Calu3 (cell line): ENCODE results near the gene LPGAT1. TPM values are rescaled to one million over a fixed set of nuclear protein-coding genes. Genes with fewer than 3 reads are reported as not detected.

Experiments
- BruUV-seq: library from RNA; stranded (reverse); fragments of 400-500 nt; replicated peaks from 2 replicates; lab custom pipeline; 2021; lab: Mats Ljungman, UMichigan
- CTCF ChIA-PET: fragments of 300-600 bp; sonication (Branson Sonifier 250); formaldehyde crosslinking; loops from one replicate; lab custom pipeline; 2022; ENCODE audit warnings: antibody characterized with exemption; lab: Charles Lee
- DNase-seq: peaks from one replicate; pipeline ENCODE4 v3.0.0; 2022
- H3K27ac Mint-ChIP-seq: one replicate; pipeline ENCODE4 v1.8.0; 2022; ENCODE audit warnings: mixed read lengths; ENCODE audit not compliant: unreplicated experiment
- H3K27me3 Mint-ChIP-seq: one replicate; pipeline ENCODE4 v1.8.0; 2022; ENCODE audit warnings: mixed read lengths; ENCODE audit not compliant: unreplicated experiment
- H3K36me3 Mint-ChIP-seq: one replicate; pipeline ENCODE4 v1.8.0; 2022; ENCODE audit warnings: mild to moderate bottlenecking, moderate library complexity, mixed read lengths; ENCODE audit not compliant: insufficient read depth, unreplicated experiment
- H3K4me1 Mint-ChIP-seq: one replicate; pipeline ENCODE4 v1.8.0; 2022; ENCODE audit warnings: mild to moderate bottlenecking, low read depth, mixed read lengths; ENCODE audit not compliant: unreplicated experiment
- H3K4me3 Mint-ChIP-seq: one replicate; pipeline ENCODE4 v1.8.0; 2022; ENCODE audit warnings: mild to moderate bottlenecking, low read depth, moderate library complexity, mixed read lengths; ENCODE audit not compliant: unreplicated experiment
- H3K9me3 Mint-ChIP-seq: one replicate; pipeline ENCODE4 v1.8.0; 2022; ENCODE audit warnings: low read depth, mixed read lengths; ENCODE audit not compliant: unreplicated experiment
- intact Hi-C: fragments of 100-400 bp; cut with micrococcal nuclease; formaldehyde crosslinking; loops from one replicate; pipeline ENCODE4 v1.10.0; 2022; ENCODE audit not compliant: unreplicated experiment
- total RNA-seq: library from RNA; stranded (reverse); gene quantifications from 2 replicates; pipeline ENCODE4 v1.2.3, GENCODE V29; 2022
- TF ChIP-seq, protein P1 (sequence below): fragments of 200-600 bp; IDR thresholded peaks from one replicate; pipeline ENCODE4 v1.8.0; 2022; ENCODE audit warnings: antibody characterized with exemption; ENCODE audit not compliant: unreplicated experiment

The LPGAT1 gene
- total RNA-seq, 1 experiment from 2014 or later, result 67.7 TPM

DNA sequence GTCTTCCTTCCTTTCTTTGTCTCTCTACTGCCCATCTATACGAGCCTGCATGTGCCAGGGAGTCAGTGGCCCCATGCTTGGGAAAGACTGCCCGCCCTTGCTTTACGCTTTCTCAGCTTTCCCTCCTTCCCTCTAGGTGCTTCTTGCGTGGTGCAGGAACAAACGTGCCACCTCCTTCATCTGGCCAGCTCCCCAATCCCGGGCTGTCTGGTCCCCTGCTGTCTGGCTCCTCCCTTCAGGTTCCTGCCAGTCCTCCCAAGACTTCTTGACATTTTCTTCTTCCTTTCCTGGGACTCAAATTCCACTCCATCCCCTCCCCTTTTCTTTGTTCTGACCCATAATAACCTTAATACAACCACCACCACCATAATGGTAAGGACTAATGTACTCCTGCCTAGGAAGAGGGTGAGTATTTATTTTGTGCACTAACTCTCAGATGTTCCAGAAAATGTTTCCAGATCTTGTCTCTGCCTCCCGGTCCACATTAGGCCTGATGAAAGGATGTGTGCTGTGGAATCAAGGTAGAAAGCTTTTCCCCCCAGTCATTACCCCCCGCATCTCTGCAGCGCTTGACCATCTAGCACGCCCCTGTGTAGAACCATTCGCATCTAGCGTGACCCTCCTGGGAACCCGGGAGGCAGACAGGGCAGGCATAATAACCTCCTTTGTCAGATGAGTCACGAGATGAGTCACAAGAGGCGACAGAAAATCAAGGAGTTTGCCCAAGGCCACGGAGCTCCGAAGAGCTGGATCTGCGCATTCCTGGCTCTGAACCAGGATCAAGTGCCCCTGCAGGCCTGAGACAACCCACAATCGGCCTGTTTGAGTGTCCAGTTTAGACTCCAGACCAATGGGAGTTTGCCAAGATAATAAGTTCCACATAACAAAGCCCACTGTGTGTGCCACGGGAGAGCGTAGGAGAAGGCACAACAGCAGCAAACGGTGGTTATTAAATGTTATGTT, 95.1 kb downstream of the LPGAT1 start:
- Mint-ChIP-seq H3K27ac (peak overlapping the region; percentile 81), H3K9me3 (no peaks in the 10 kb centered on the region), H3K27me3 (no peaks in the 10 kb centered on the region), H3K4me1 (peaks cover 63% of the 10 kb centered on the region), H3K4me3 (peak overlapping the region; percentile 41), H3K36me3 (peaks cover 11% of the 10 kb centered on the region)
- peak; percentile 90 for DNase-seq
- intact Hi-C loops, result no loop called here
- CTCF ChIA-PET, result interaction anchor here (0.7 to 2.4 kb wide), 7 partner anchors 8 to 300 kb away, joined by 3 to 11 read pairs (median 8); partner anchors contain the start of genes DTL and INTS7
- TF ChIP-seq, protein P1, sequence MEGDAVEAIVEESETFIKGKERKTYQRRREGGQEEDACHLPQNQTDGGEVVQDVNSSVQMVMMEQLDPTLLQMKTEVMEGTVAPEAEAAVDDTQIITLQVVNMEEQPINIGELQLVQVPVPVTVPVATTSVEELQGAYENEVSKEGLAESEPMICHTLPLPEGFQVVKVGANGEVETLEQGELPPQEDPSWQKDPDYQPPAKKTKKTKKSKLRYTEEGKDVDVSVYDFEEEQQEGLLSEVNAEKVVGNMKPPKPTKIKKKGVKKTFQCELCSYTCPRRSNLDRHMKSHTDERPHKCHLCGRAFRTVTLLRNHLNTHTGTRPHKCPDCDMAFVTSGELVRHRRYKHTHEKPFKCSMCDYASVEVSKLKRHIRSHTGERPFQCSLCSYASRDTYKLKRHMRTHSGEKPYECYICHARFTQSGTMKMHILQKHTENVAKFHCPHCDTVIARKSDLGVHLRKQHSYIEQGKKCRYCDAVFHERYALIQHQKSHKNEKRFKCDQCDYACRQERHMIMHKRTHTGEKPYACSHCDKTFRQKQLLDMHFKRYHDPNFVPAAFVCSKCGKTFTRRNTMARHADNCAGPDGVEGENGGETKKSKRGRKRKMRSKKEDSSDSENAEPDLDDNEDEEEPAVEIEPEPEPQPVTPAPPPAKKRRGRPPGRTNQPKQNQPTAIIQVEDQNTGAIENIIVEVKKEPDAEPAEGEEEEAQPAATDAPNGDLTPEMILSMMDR, result no peak
- no TSS peak for BruUV-seq

DNA sequence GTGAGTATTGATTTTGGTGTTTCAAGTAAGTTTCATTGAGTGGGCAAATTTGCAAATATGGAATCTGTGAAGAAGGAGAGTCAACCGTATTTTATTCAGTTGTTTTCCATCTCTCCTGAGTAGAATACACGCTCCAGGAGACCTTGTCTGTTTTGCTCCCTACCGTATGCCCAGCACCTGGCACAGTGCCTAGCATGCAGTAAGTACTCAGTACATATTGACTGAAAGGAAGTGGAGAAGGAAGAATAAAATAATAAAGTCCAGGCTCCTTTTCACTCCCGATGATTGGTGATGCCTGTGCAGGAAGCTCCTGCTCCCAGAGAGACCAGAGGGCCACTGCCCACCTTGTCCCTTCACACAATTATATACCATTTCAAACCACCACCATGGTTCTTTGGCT, 95.8 kb downstream of the LPGAT1 start:
- H3K36me3 Mint-ChIP-seq, result peaks cover 11% of the 10 kb centered on the region
- CTCF ChIA-PET, result interaction anchor here (0.6 to 2.4 kb wide), 4 partner anchors 11 to 300 kb away, joined by 4 to 11 read pairs (median 6); partner anchors contain the start of genes DTL and INTS7
- TF ChIP-seq, protein P1, result no peak
- peak overlapping the region; percentile 41 for H3K4me3 Mint-ChIP-seq
- DNase-seq, result peak; percentile 57
- peak overlapping the region; percentile 81 for H3K27ac Mint-ChIP-seq
- intact Hi-C loops, result loop anchor here (1.0 kb wide), 1 partner anchor 36 kb away; no protein-coding TSS in a partner anchor
- BruUV-seq, result no TSS peak
- H3K4me1 Mint-ChIP-seq, result peaks cover 63% of the 10 kb centered on the region
- H3K9me3 Mint-ChIP-seq, result no peaks in the 10 kb centered on the region
- no peaks in the 10 kb centered on the region for H3K27me3 Mint-ChIP-seq

DNA sequence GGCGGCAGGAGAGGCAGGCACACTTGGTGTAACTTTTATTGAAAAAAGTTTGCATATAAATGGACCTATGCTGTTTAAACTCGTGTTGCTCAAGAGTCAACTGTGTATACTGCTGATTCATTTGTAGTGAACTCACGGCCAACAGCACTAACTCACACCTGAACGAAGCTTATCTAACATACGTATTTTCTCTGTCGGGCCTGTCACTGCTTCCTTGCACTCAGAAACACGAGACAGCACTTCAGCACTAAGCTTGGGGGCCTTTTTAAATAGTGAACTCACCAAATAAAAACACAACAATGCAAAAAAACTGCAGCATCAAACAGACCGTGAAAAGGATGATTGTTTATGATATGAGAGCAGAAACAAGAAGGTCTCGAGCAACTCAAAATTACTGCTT, 96.2 kb downstream of the LPGAT1 start:
- H3K27ac Mint-ChIP-seq, result peak overlapping the region; percentile 81
- DNase-seq, result no peak
- CTCF ChIA-PET, result interaction anchor here (0.6 to 2.4 kb wide), 4 partner anchors 11 to 301 kb away, joined by 4 to 11 read pairs (median 6); partner anchors contain the start of genes DTL and INTS7
- H3K4me1 Mint-ChIP-seq, result peaks cover 60% of the 10 kb centered on the region
- H3K36me3 Mint-ChIP-seq, result peaks cover 11% of the 10 kb centered on the region
- TF ChIP-seq, protein P1, result no peak
- no peaks in the 10 kb centered on the region for H3K27me3 Mint-ChIP-seq
- H3K9me3 Mint-ChIP-seq, result no peaks in the 10 kb centered on the region
- peak overlapping the region; percentile 41 for H3K4me3 Mint-ChIP-seq
- BruUV-seq, result no TSS peak
- intact Hi-C loops, result loop anchor here (1.0 kb wide), 1 partner anchor 36 kb away; no protein-coding TSS in a partner anchor

DNA sequence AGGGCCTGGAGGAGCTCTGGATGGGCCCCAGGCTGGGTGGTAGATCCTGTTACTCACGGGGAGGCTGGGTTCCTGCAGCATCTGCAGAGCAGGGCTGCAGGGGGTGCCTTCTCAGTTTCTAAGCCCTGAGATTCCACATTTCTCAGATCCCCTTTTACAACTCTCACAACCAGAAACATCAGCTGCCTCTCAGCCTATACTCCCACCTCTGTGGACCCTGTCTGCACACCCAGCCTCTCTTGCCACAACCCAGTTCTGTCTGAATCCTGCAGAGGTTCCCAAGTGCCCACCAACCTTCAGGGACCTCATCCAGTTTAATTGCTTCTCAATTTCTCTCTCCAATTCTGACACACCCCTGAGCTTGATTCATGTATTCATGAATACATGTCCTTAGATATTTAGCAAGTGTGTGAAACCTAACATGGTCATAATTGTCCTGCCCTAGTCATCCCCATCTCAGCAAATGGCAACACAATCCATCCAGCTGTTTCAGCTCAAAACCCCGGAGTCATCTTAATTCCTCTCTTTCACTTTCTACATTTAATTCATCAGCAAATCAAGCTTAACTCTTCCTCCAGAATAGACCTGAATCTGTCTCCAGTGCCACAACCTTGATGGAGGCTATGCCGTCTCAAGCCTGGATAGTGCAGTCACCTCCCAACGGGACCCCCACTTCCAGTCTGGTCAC, 98.1 kb downstream of the LPGAT1 start:
- H3K4me3 Mint-ChIP-seq, result no peak overlapping the region
- peaks cover 11% of the 10 kb centered on the region for H3K36me3 Mint-ChIP-seq
- no peaks in the 10 kb centered on the region for H3K27me3 Mint-ChIP-seq
- H3K9me3 Mint-ChIP-seq, result no peaks in the 10 kb centered on the region
- H3K27ac Mint-ChIP-seq, result no peak overlapping the region
- no TSS peak for BruUV-seq
- no peak for DNase-seq
- CTCF ChIA-PET, result interaction anchor here (1.1 kb wide), 2 partner anchors 11 to 12 kb away, joined by 3 to 4 read pairs; no protein-coding TSS in a partner anchor
- H3K4me1 Mint-ChIP-seq, result peaks cover 48% of the 10 kb centered on the region
- TF ChIP-seq, protein P1, result no peak
- intact Hi-C loops, result no loop called here
